ENCODE measurements around the gene ESPNL. TPM values are rescaled to one million over a fixed set of nuclear protein-coding genes. Genes with fewer than 3 reads are reported as not detected.

ESPNL gene
- total and polyA plus RNA-seq, 2 of the 4 experiments (the other 2 are of a cell fraction), result 2.0 TPM

GRCh38 chr2:238081561-238081960 is 18.6 kb upstream of the ESPNL start:
- H2BK20ac ChIP-seq (ENCODE audit: low read depth, low read length), result no peak overlapping the region
- no peak overlapping the region for H2BK120ac ChIP-seq (ENCODE audit: low read depth, low read length)
- in situ Hi-C loops (cut with MboI; ENCODE audit: low sequenced_read_pairs) (no loop called here), dilution Hi-C loops (cut with HindIII; ENCODE audit: low sequenced_read_pairs, unreplicated experiment) (no loop called here), intact Hi-C loops (cut with micrococcal nuclease) (no loop called here)
- no peak overlapping the region for H3K14ac ChIP-seq (replicated peaks; ENCODE audit: low read depth, low read length)
- H2BK15ac ChIP-seq (ENCODE audit: low read depth, low read length), result no peak overlapping the region
- H3K4me3 ChIP-seq (ENCODE audit: insufficient read depth, low read depth, low read length), result no peak overlapping the region
- POLR2A ChIA-PET (ENCODE audit: unreplicated experiment), result no interaction called here
- TF ChIP-seq CEBPB (IDR thresholded peaks at IDR 0.05; ENCODE audit: low read depth, low read length), result no peak
- TF ChIP-seq, protein P1, sequence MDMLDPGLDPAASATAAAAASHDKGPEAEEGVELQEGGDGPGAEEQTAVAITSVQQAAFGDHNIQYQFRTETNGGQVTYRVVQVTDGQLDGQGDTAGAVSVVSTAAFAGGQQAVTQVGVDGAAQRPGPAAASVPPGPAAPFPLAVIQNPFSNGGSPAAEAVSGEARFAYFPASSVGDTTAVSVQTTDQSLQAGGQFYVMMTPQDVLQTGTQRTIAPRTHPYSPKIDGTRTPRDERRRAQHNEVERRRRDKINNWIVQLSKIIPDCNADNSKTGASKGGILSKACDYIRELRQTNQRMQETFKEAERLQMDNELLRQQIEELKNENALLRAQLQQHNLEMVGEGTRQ (IDR thresholded peaks at IDR 0.05; ENCODE audit: low read depth, low read length), result no peak
- TF ChIP-seq RCOR1 (IDR thresholded peaks at IDR 0.05; ENCODE audit: insufficient replicate concordance, low read length), result no peak
- TF ChIP-seq MXI1 (IDR thresholded peaks at IDR 0.05; ENCODE audit: borderline replicate concordance, low read depth, low read length), result no peak
- no peak for TF ChIP-seq ELK1 (IDR thresholded peaks at IDR 0.05; ENCODE audit: borderline replicate concordance, low read depth, low read length)
- no peak for TF ChIP-seq CTCF (conservative IDR thresholded peaks at IDR 0.05; ENCODE audit: low read depth, low read length)
- TF ChIP-seq RAD21 (IDR thresholded peaks at IDR 0.05; ENCODE audit: low read length), result no peak
- TF ChIP-seq BHLHE40 (IDR thresholded peaks at IDR 0.05; ENCODE audit: low read depth, low read length), result no peak
- TF ChIP-seq MAFK (IDR thresholded peaks at IDR 0.05; ENCODE audit: low read depth, low read length), result no peak
- no peak for TF ChIP-seq CHD1 (IDR thresholded peaks at IDR 0.05; ENCODE audit: low read depth, low read length)
- TF ChIP-seq FOS (IDR thresholded peaks at IDR 0.05; ENCODE audit: low read depth, low read length), result no peak
- no peak for TF ChIP-seq MAZ (IDR thresholded peaks at IDR 0.05; ENCODE audit: borderline replicate concordance, low read depth, low read length)
- TF ChIP-seq SMC3 (IDR thresholded peaks at IDR 0.05; ENCODE audit: low read depth, low read length), result no peak
- TF ChIP-seq NFE2L2 (IDR thresholded peaks at IDR 0.05; ENCODE audit: low read depth, low read length), result no peak
- TF ChIP-seq POLR2A (IDR thresholded peaks at IDR 0.05; ENCODE audit: low read depth, low read length), result no peak
- no peak for TF ChIP-seq RFX5 (IDR thresholded peaks at IDR 0.05; ENCODE audit: low read depth, low read length)
- peaks cover 3% of the 10 kb centered on the region for H3K9me1 ChIP-seq (ENCODE audit: insufficient read depth, low read length)
- peaks cover 3% of the 10 kb centered on the region; the same call in 1 of the 2 replicates for H3K9me3 ChIP-seq (ENCODE audit: control insufficient read depth, insufficient read depth, low read length)
- no peak overlapping the region for H4K91ac ChIP-seq (ENCODE audit: insufficient read depth, low read depth, low read length)
- H2BK5ac ChIP-seq (ENCODE audit: low read depth, low read length, poor library complexity, severe bottlenecking), result no peak overlapping the region
- H3K9ac ChIP-seq (ENCODE audit: low read depth, low read length), result no peak overlapping the region
- ATAC-seq (ENCODE audit: low read depth) (no peak), DNase-seq (no peak)
- H4K20me1 ChIP-seq (ENCODE audit: insufficient read depth, low read length), result no peaks in the 10 kb centered on the region; the same call in 1 of the 2 replicates
- H2AK5ac ChIP-seq (ENCODE audit: low read depth, low read length), result no peak overlapping the region
- no peak overlapping the region for H3K23ac ChIP-seq (ENCODE audit: low read depth, low read length)
- no peak overlapping the region for H2AK9ac ChIP-seq (replicated peaks; ENCODE audit: low read depth, low read length, poor library complexity)
- no peaks in the 10 kb centered on the region for H3K79me1 ChIP-seq (ENCODE audit: low read depth in 1 of 2, low read length in 2 of 2)
- H3K36me3 ChIP-seq (ENCODE audit: control insufficient read depth, insufficient read depth, low read length), result peaks cover 32% of the 10 kb centered on the region
- H4K5ac ChIP-seq (ENCODE audit: low read depth, low read length), result no peak overlapping the region
- no peaks in the 10 kb centered on the region for H3K4me1 ChIP-seq (ENCODE audit: control insufficient read depth, insufficient read depth, low read length)
- H3K18ac ChIP-seq (ENCODE audit: low read depth, low read length), result no peak overlapping the region
- no peak overlapping the region for H3K4ac ChIP-seq (ENCODE audit: low read depth, low read length)
- no TSS peak for BruUV-seq (replicated peaks)
- no peak overlapping the region for H3K56ac ChIP-seq (ENCODE audit: extremely low read depth, insufficient read depth, low read length)
- no peak overlapping the region for H3K27ac ChIP-seq (ENCODE audit: insufficient read depth, low read length)
- CTCF ChIA-PET, result no interaction called here
- no peak overlapping the region for H4K8ac ChIP-seq (ENCODE audit: low read depth in 2 of 2, low read length in 2 of 2)
- no peaks in the 10 kb centered on the region for H3K27me3 ChIP-seq (ENCODE audit: control insufficient read depth, insufficient read depth, low read length)
- 96% methylated on average over 11 of the region's 16 CpGs; no CpG with 5 or more reads in 1 of the 2 experiments for WGBS, 2 experiments (ENCODE audit: extremely low coverage in 2 of 2, insufficient read length in 1 of 2)
- no peak overlapping the region for H2AFZ ChIP-seq (replicated peaks; ENCODE audit: low read length, poor library complexity)
- H3K4me2 ChIP-seq (ENCODE audit: low read depth, low read length), result no peak overlapping the region

Measured in IMR-90 (cell line).